ENCODE results near the gene MRPS7.

GRCh38 chr17:75273977-75274708 is 12.5 kb downstream of the MRPS7 start:
- no peak for TF ChIP-seq CTCF (IDR thresholded peaks at IDR 0.05)
- TF ChIP-seq EZH2 (IDR thresholded peaks at IDR 0.05) = no peak
- no peak for TF ChIP-seq EZH2phosphoT487 (IDR thresholded peaks at IDR 0.05)

Data from neural progenitor cell (in vitro differentiated cells).